DMS53 treated with DMSO at 0.1 percent for 48 hours (cell line): ENCODE measurements around the gene RCN2.

Source experiments
- DNase-seq: peaks from one replicate; lab custom pipeline; 2025; ENCODE audit not compliant: unreplicated experiment; lab: John Stamatoyannopoulos, UW

Gene RCN2

GRCh38 chr15:76993114-76993725 is 61.7 kb downstream of the RCN2 start:
- DNase-seq: no peak

GRCh38 chr15:76994001-76994400 is 62.5 kb downstream of the RCN2 start:
- DNase-seq: no peak

GRCh38 chr15:76994496-76994895 is 62.9 kb downstream of the RCN2 start:
- no peak for DNase-seq

GRCh38 chr15:76994971-76995945 is 63.7 kb downstream of the RCN2 start, which contains the start of gene PSTPIP1:
PSTPIP1 (plus strand) TSS chr15:76995126; CDS start chr15:76995574, 448 bp downstream.
- DNase-seq: no peak

- DNase-seq: no peak
These were observed 64.6 kb downstream of the RCN2 start for GRCh38 chr15:76996076-76996525.

- no peak for DNase-seq
These were observed 65.2 kb downstream of the RCN2 start for GRCh38 chr15:76996526-76997401.

GRCh38 chr15:76998663-76999285 is 67.2 kb downstream of the RCN2 start:
- no peak for DNase-seq

GRCh38 chr15:76999996-77000395 is 68.4 kb downstream of the RCN2 start:
- no peak for DNase-seq

- DNase-seq: no peak
These were observed 69.8 kb downstream of the RCN2 start for GRCh38 chr15:77001351-77001750.

GRCh38 chr15:77001966-77002365 is 70.4 kb downstream of the RCN2 start:
- DNase-seq: no peak

GRCh38 chr15:77002436-77002835 is 70.9 kb downstream of the RCN2 start:
- no peak for DNase-seq

GRCh38 chr15:77002954-77003912 is 71.7 kb downstream of the RCN2 start:
- no peak for DNase-seq
